Measurements from ENCODE around the gene YKT6.

The YKT6 gene

DNA sequence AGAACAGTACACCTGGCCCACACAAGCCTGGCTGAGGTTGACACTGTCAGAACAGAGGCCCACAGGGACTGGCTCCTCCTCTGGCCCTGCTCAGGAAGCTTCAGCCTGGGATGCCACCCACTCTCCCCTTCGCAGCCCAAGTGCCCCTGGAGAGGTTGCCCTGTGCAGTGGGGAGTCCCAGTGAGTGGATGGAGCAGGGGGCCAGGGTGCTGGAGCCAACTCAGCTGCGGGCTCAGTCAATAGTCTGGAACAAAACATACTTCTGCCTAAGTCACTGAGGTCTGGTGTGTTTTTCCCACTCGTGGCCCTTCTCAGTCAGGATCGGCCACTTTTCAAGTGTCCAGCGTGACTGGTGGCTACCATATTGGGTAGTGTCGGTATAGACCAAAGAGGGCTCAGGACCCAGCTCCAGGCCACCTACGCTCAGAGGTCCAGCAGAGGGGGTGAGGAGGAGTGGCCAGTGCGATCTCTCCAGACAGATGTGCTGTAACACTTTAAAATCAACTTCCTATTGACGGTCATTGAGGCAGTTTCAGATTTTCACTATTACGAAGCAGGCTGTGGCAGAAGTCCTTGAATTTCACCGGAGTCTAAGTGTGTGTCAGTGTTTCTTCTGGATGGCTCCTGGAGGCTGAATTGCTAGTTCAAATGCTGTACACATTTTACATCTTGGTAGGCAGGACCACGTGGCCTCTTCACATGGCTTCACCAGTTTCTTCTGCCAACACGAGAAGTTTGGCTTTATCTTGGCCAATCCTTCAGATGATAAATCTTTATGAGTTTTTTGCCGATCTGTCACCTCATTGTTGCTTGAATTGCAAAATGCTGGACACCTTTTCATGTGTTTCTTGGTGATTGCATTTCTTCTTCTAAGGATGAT lies 10.5 kb upstream of the YKT6 start:
- Histone ChIP-seq H3K4me3 (ENCODE audit: insufficient read depth in 1 of 2, low read depth in 1 of 2, low read length in 2 of 2) (no peak overlapping the region), H3K79me1 (replicated peaks; ENCODE audit: low read length, poor library complexity, severe bottlenecking) (no peaks in the 10 kb centered on the region), H2BK12ac (ENCODE audit: low read length in 2 of 2) (no peak overlapping the region), H3K9ac (ENCODE audit: low read length) (no peak overlapping the region), H3K27me3 (ENCODE audit: control insufficient read depth in 1 of 2, insufficient read depth in 1 of 2, low read length in 2 of 2) (peaks cover 0 to 4% of the 10 kb centered on the region in 2 experiments), H4K8ac (ENCODE audit: low read length) (no peak overlapping the region), H2BK120ac (ENCODE audit: low read depth, low read length) (no peak overlapping the region), H3K9me3 (ENCODE audit: control insufficient read depth, low read length) (no peaks in the 10 kb centered on the region), H2BK5ac (ENCODE audit: low read depth, low read length, poor library complexity, severe bottlenecking) (no peak overlapping the region), H3K18ac (ENCODE audit: low read depth in 1 of 2, low read length in 2 of 2) (no peak overlapping the region), H2BK15ac (ENCODE audit: low read depth, poor library complexity, severe bottlenecking) (no peak overlapping the region), H3K27ac (ENCODE audit: low read length, poor library complexity, severe bottlenecking) (no peak overlapping the region), H2AFZ (ENCODE audit: low read depth, low read length) (no peak overlapping the region), H3K4me1 (ENCODE audit: control insufficient read depth, insufficient read depth, low read depth, low read length) (peaks cover 33% of the 10 kb centered on the region), H4K91ac (ENCODE audit: low read length) (no peak overlapping the region), H3K23ac (ENCODE audit: low read length in 2 of 2) (no peak overlapping the region), H3K4ac (ENCODE audit: low read depth in 1 of 2, low read length in 2 of 2) (no peak overlapping the region), H3K14ac (ENCODE audit: low read length in 2 of 2) (no peak overlapping the region), H2AK5ac (ENCODE audit: low read length, severe bottlenecking) (no peak overlapping the region), H3K4me2 (ENCODE audit: low read length, poor library complexity, severe bottlenecking) (no peak overlapping the region), H3K36me3 (ENCODE audit: control insufficient read depth in 1 of 2, insufficient read depth in 2 of 2, low read depth in 1 of 2, low read length in 2 of 2) (no peaks in the 10 kb centered on the region)
- no peak for DNase-seq
- 83% methylated on average over 14 of the region's 14 CpGs for WGBS

DNA sequence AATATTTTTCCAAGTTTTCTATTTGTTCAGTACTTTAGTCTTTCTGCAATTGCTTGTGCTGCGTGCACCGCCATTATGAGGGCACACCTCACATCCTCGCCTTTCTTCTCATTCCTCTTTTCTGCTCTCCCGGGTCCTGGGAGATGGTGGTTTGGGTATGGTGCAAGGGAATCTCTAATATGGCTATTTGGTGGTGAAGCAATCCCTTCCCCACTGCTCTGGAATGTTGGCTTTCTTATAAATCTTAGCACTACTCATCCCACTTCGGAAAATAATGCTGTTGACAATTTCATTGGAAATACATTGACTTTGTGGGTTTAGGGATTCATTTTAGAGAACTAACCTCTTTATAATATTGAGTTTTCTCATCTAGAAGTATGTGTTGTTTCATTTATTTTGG lies 9.6 kb upstream of the YKT6 start:
- H3K18ac ChIP-seq (ENCODE audit: low read depth in 1 of 2, low read length in 2 of 2) = no peak overlapping the region

DNA sequence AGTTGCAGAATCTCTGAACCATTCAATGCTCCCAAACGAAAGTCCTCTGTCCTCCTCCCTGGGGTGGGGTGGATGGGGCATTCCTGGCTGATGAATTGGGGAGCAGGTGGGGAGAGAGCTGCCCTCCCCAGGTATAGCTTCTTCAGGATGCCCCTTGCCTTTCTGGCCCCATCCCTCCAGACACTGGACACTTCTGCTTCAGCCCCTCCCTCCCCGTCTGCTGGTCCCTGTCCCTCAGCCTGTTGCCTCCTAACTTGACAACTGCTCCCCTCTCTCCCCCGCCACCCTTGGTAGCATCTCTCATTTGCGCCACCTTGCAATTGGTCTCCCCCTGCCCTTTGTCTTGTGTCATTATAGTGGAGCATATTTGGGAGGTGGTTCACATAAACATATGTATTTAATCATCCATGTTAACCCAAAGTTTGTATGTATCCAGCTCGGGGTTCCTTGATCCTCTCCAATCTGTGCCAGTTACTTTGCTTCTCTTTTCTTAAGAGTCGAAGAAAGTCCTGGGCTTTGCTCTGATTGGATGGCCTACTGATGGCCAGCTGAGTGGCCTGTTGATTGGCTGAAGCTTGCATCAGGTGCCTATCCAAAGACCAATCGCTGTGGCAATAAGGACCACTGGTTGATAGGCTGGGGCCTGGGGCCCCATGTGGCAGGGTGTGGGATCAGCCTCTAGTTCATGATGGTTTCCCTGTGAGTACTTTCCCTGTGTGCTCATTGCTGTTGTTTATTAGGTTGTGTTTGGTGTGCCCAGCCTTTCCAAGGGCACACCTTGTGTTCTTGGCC lies 7.6 kb upstream of the YKT6 start:
- no peaks in the 10 kb centered on the region for H3K36me3 ChIP-seq (ENCODE audit: control insufficient read depth in 1 of 2, insufficient read depth in 2 of 2, low read depth in 1 of 2, low read length in 2 of 2)
- no peak overlapping the region for H3K23ac ChIP-seq (ENCODE audit: low read length in 2 of 2)
- H3K79me1 ChIP-seq (replicated peaks; ENCODE audit: low read length, poor library complexity, severe bottlenecking) = no peaks in the 10 kb centered on the region
- no peak overlapping the region for H2BK15ac ChIP-seq (ENCODE audit: low read depth, poor library complexity, severe bottlenecking)
- peak overlapping the region; percentile 34 for H2AK5ac ChIP-seq (ENCODE audit: low read length, severe bottlenecking)
- H2AFZ ChIP-seq (ENCODE audit: low read depth, low read length) = no peak overlapping the region
- H3K4me2 ChIP-seq (ENCODE audit: low read length, poor library complexity, severe bottlenecking) = no peak overlapping the region
- 98% methylated on average over 4 of the region's 7 CpGs for WGBS
- H3K27ac ChIP-seq (ENCODE audit: low read length, poor library complexity, severe bottlenecking) = no peak overlapping the region
- H3K4me3 ChIP-seq (ENCODE audit: insufficient read depth in 1 of 2, low read depth in 1 of 2, low read length in 2 of 2) = no peak overlapping the region
- H2BK12ac ChIP-seq (ENCODE audit: low read length in 2 of 2) = no peak overlapping the region
- no peak for DNase-seq
- no peak overlapping the region for H3K9ac ChIP-seq (ENCODE audit: low read length)
- no peak overlapping the region for H4K91ac ChIP-seq (ENCODE audit: low read length)
- no peak overlapping the region for H3K18ac ChIP-seq (ENCODE audit: low read depth in 1 of 2, low read length in 2 of 2)
- H2BK5ac ChIP-seq (ENCODE audit: low read depth, low read length, poor library complexity, severe bottlenecking) = no peak overlapping the region
- H2BK120ac ChIP-seq (ENCODE audit: low read depth, low read length) = no peak overlapping the region
- peaks cover 16% of the 10 kb centered on the region for H3K4me1 ChIP-seq (ENCODE audit: control insufficient read depth, insufficient read depth, low read depth, low read length)
- H3K27me3 ChIP-seq (ENCODE audit: control insufficient read depth in 1 of 2, insufficient read depth in 1 of 2, low read length in 2 of 2) = peaks cover 4 to 10% of the 10 kb centered on the region in 2 experiments
- no peak overlapping the region for H4K8ac ChIP-seq (ENCODE audit: low read length)
- H3K14ac ChIP-seq (ENCODE audit: low read length in 2 of 2) = no peak overlapping the region
- H3K9me3 ChIP-seq (ENCODE audit: control insufficient read depth, low read length) = no peaks in the 10 kb centered on the region
- H3K4ac ChIP-seq (ENCODE audit: low read depth in 1 of 2, low read length in 2 of 2) = no peak overlapping the region

More for the DNA sequence above, 9.6 kb upstream of the YKT6 start:
- H3K27me3 ChIP-seq (ENCODE audit: control insufficient read depth in 1 of 2, insufficient read depth in 1 of 2, low read length in 2 of 2) = peaks cover 0 to 4% of the 10 kb centered on the region in 2 experiments
- no peak for DNase-seq
- H2BK5ac ChIP-seq (ENCODE audit: low read depth, low read length, poor library complexity, severe bottlenecking) = no peak overlapping the region
- H2BK12ac ChIP-seq (ENCODE audit: low read length in 2 of 2) = no peak overlapping the region
- H3K27ac ChIP-seq (ENCODE audit: low read length, poor library complexity, severe bottlenecking) = no peak overlapping the region
- H3K14ac ChIP-seq (ENCODE audit: low read length in 2 of 2) = no peak overlapping the region
- no peak overlapping the region for H3K4me2 ChIP-seq (ENCODE audit: low read length, poor library complexity, severe bottlenecking)
- no peaks in the 10 kb centered on the region for H3K36me3 ChIP-seq (ENCODE audit: control insufficient read depth in 1 of 2, insufficient read depth in 2 of 2, low read depth in 1 of 2, low read length in 2 of 2)
- no peaks in the 10 kb centered on the region for H3K79me1 ChIP-seq (replicated peaks; ENCODE audit: low read length, poor library complexity, severe bottlenecking)
- H3K4ac ChIP-seq (ENCODE audit: low read depth in 1 of 2, low read length in 2 of 2) = no peak overlapping the region
- H2AK5ac ChIP-seq (ENCODE audit: low read length, severe bottlenecking) = no peak overlapping the region
- no peaks in the 10 kb centered on the region for H3K9me3 ChIP-seq (ENCODE audit: control insufficient read depth, low read length)
- no peak overlapping the region for H2BK120ac ChIP-seq (ENCODE audit: low read depth, low read length)
- H4K91ac ChIP-seq (ENCODE audit: low read length) = no peak overlapping the region
- no peak overlapping the region for H2BK15ac ChIP-seq (ENCODE audit: low read depth, poor library complexity, severe bottlenecking)
- no peak overlapping the region for H4K8ac ChIP-seq (ENCODE audit: low read length)
- no peak overlapping the region for H3K23ac ChIP-seq (ENCODE audit: low read length in 2 of 2)
- WGBS = no CpG with 5 or more reads among the region's 5 CpGs
- no peak overlapping the region for H2AFZ ChIP-seq (ENCODE audit: low read depth, low read length)
- H3K4me1 ChIP-seq (ENCODE audit: control insufficient read depth, insufficient read depth, low read depth, low read length) = peaks cover 28% of the 10 kb centered on the region
- H3K9ac ChIP-seq (ENCODE audit: low read length) = no peak overlapping the region
- no peak overlapping the region for H3K4me3 ChIP-seq (ENCODE audit: insufficient read depth in 1 of 2, low read depth in 1 of 2, low read length in 2 of 2)

DNA sequence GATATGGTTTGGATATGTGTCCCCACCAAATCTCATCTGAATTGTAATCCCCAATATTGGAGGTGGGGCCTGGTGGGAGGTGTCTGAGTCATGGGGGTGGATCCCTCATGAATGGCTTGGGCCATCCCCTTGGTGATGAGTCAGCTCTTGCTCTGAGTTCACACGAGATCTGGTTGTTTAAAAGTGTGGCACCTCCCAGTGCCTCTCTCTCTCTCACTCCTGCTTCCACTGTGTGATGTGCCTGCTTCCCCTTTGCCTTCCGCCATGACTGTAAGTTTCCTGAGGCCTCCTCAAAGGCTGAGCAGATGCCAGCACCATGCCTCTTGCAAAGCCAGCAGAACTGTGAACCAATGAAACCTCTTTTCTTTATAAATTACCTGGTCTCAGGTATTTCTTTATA lies 6.7 kb upstream of the YKT6 start:
- Histone ChIP-seq H3K27me3 (ENCODE audit: control insufficient read depth in 1 of 2, insufficient read depth in 1 of 2, low read length in 2 of 2) (peaks cover 4 to 10% of the 10 kb centered on the region in 2 experiments), H3K79me1 (replicated peaks; ENCODE audit: low read length, poor library complexity, severe bottlenecking) (no peaks in the 10 kb centered on the region), H4K91ac (ENCODE audit: low read length) (no peak overlapping the region), H3K14ac (ENCODE audit: low read length in 2 of 2) (no peak overlapping the region), H3K4me3 (ENCODE audit: insufficient read depth in 1 of 2, low read depth in 1 of 2, low read length in 2 of 2) (no peak overlapping the region), H3K18ac (ENCODE audit: low read depth in 1 of 2, low read length in 2 of 2) (no peak overlapping the region), H2BK12ac (ENCODE audit: low read length in 2 of 2) (no peak overlapping the region), H4K8ac (ENCODE audit: low read length) (no peak overlapping the region), H3K9ac (ENCODE audit: low read length) (no peak overlapping the region), H2BK15ac (ENCODE audit: low read depth, poor library complexity, severe bottlenecking) (no peak overlapping the region), H3K36me3 (ENCODE audit: control insufficient read depth in 1 of 2, insufficient read depth in 2 of 2, low read depth in 1 of 2, low read length in 2 of 2) (no peaks in the 10 kb centered on the region), H2BK5ac (ENCODE audit: low read depth, low read length, poor library complexity, severe bottlenecking) (no peak overlapping the region), H2BK120ac (ENCODE audit: low read depth, low read length) (no peak overlapping the region), H3K27ac (ENCODE audit: low read length, poor library complexity, severe bottlenecking) (no peak overlapping the region), H3K4ac (ENCODE audit: low read depth in 1 of 2, low read length in 2 of 2) (no peak overlapping the region), H2AFZ (ENCODE audit: low read depth, low read length) (no peak overlapping the region), H3K4me2 (ENCODE audit: low read length, poor library complexity, severe bottlenecking) (no peak overlapping the region), H3K4me1 (ENCODE audit: control insufficient read depth, insufficient read depth, low read depth, low read length) (peaks cover 13% of the 10 kb centered on the region), H3K23ac (ENCODE audit: low read length in 2 of 2) (no peak overlapping the region), H3K9me3 (ENCODE audit: control insufficient read depth, low read length) (no peaks in the 10 kb centered on the region), H2AK5ac (ENCODE audit: low read length, severe bottlenecking) (no peak overlapping the region)
- peak; percentile 29 for DNase-seq
- WGBS = 48% methylated on average over 2 of the region's 2 CpGs
